Neural crest cell (in vitro differentiated cells): ENCODE data around the gene B4GALNT3. TPM values are rescaled to one million over a fixed set of nuclear protein-coding genes. Genes with fewer than 3 reads are reported as not detected.
A peak's percentile ranks its signal among the peaks of the same experiment; 100 is the strongest.

Experiments used
- DNase-seq: peaks from one replicate; pipeline ENCODE4 v3.0.0; 2021; ENCODE audit warnings: low read depth, mixed read lengths, low spot score
- H3K27ac Mint-ChIP-seq: one replicate; pipeline ENCODE4 v1.8.0; 2021; ENCODE audit warnings: mild to moderate bottlenecking, mixed read lengths; ENCODE audit not compliant: unreplicated experiment
- H3K27me3 Mint-ChIP-seq: 2 replicates; pipeline ENCODE4 v1.8.0; 2021; ENCODE audit warnings: low read depth, mild to moderate bottlenecking, mixed read lengths
- H3K36me3 Mint-ChIP-seq: 2 replicates; pipeline ENCODE4 v1.8.0; 2021; ENCODE audit warnings: low read depth, mild to moderate bottlenecking, mixed read lengths
- H3K4me1 Mint-ChIP-seq: 2 replicates; pipeline ENCODE4 v1.8.0; 2021; ENCODE audit warnings: mixed read lengths
- H3K4me3 Mint-ChIP-seq: one replicate; pipeline ENCODE4 v1.8.0; 2021; ENCODE audit warnings: mild to moderate bottlenecking, mixed read lengths
- H3K9me3 Mint-ChIP-seq: 2 replicates; pipeline ENCODE4 v1.8.0; 2021; ENCODE audit warnings: mixed read lengths
- CTCF ChIP-seq: fragments of 200-600 bp; sonication (generic); conservative IDR thresholded peaks from 2 replicates; pipeline ENCODE4 v1.5.0; 2021; ENCODE audit warnings: antibody characterized with exemption, mild to moderate bottlenecking
- total RNA-seq: library from RNA; stranded (reverse); gene quantifications from 2 replicates; pipeline ENCODE4 v1.2.1, GENCODE V29; 2021

B4GALNT3 gene
- total RNA-seq, 1 donor from 2014 or later = 2.6 TPM

- H3K27ac Mint-ChIP-seq = no peak overlapping the region
- H3K27me3 Mint-ChIP-seq = peaks cover 49% of the 10 kb centered on the region
- DNase-seq = no peak
- no peaks in the 10 kb centered on the region for H3K9me3 Mint-ChIP-seq
- no peaks in the 10 kb centered on the region for H3K36me3 Mint-ChIP-seq
- TF ChIP-seq CTCF = no peak
- H3K4me3 Mint-ChIP-seq = no peak overlapping the region
- H3K4me1 Mint-ChIP-seq = peaks cover 5% of the 10 kb centered on the region
Observed at GRCh38 chr12:455821-456220, 3.9 kb upstream of the B4GALNT3 start.

GRCh38 chr12:457676-458075 is 2.1 kb upstream of the B4GALNT3 start:
- peak overlapping the region; percentile 36 for H3K4me3 Mint-ChIP-seq
- H3K9me3 Mint-ChIP-seq = no peaks in the 10 kb centered on the region
- no peak overlapping the region for H3K27ac Mint-ChIP-seq
- no peak for TF ChIP-seq CTCF
- peaks cover 68% of the 10 kb centered on the region for H3K27me3 Mint-ChIP-seq
- H3K4me1 Mint-ChIP-seq = peaks cover 9% of the 10 kb centered on the region
- no peak for DNase-seq
- H3K36me3 Mint-ChIP-seq = no peaks in the 10 kb centered on the region

GRCh38 chr12:459050-459429 is 699 bp upstream of the B4GALNT3 start:
- H3K4me3 Mint-ChIP-seq = peak overlapping the region; percentile 80

GRCh38 chr12:460261-461230 is 807 bp downstream of the B4GALNT3 start:
- peaks cover 9% of the 10 kb centered on the region for H3K4me1 Mint-ChIP-seq
- no peak for TF ChIP-seq CTCF
- H3K36me3 Mint-ChIP-seq = no peaks in the 10 kb centered on the region
- H3K4me3 Mint-ChIP-seq = peak overlapping the region; percentile 86
- peak; percentile 14 for DNase-seq
- no peaks in the 10 kb centered on the region for H3K9me3 Mint-ChIP-seq
- peaks cover 82% of the 10 kb centered on the region for H3K27me3 Mint-ChIP-seq
- H3K27ac Mint-ChIP-seq = no peak overlapping the region

More at GRCh38 chr12:459050-459429, 699 bp upstream of the B4GALNT3 start:
- Mint-ChIP-seq H3K27ac (no peak overlapping the region), H3K9me3 (no peaks in the 10 kb centered on the region), H3K36me3 (no peaks in the 10 kb centered on the region), H3K27me3 (peaks cover 82% of the 10 kb centered on the region), H3K4me1 (peaks cover 9% of the 10 kb centered on the region)
- no peak for DNase-seq
- no peak for TF ChIP-seq CTCF

- Mint-ChIP-seq H3K27me3 (peaks cover 76% of the 10 kb centered on the region), H3K9me3 (no peaks in the 10 kb centered on the region), H3K4me3 (peak overlapping the region; percentile 86), H3K36me3 (no peaks in the 10 kb centered on the region), H3K4me1 (peaks cover 9% of the 10 kb centered on the region), H3K27ac (no peak overlapping the region)
- no peak for DNase-seq
- TF ChIP-seq CTCF = no peak
Observed at GRCh38 chr12:461425-461824, 1.7 kb downstream of the B4GALNT3 start.
